Activated CD4-positive, alpha-beta T cell treated with anti-CD3 and anti-CD28 coated beads, Interleukin-2, amount 10 ng/mL, durations not matched to agents 7 days and 5 days (primary cell): ENCODE measurements around the gene LMNA. TPM values are rescaled to one million over a fixed set of nuclear protein-coding genes. Genes with fewer than 3 reads are reported as not detected.
A peak's percentile ranks its signal among the peaks of the same experiment; 100 is the strongest.

Experiments
- CTCF ChIA-PET: fragments of 350-600 bp; sonication (Branson Sonifier 250); formaldehyde crosslinking; loops from one replicate; lab custom pipeline; 2021; ENCODE audit warnings: antibody characterized with exemption; lab: Charles Lee
- POLR2A ChIA-PET: fragments of 350-600 bp; sonication (Branson Sonifier 250); formaldehyde crosslinking; loops from one replicate; lab custom pipeline; 2021; ENCODE audit warnings: antibody characterized with exemption; lab: Charles Lee
- DNase-seq: peaks from one replicate; pipeline ENCODE4 v3.0.0-alpha.2; 2020
- H3K27ac Mint-ChIP-seq: one replicate; pipeline ENCODE4 v1.8.0; 2021; ENCODE audit warnings: mild to moderate bottlenecking, moderate library complexity, mixed read lengths
- H3K27me3 Mint-ChIP-seq: one replicate; pipeline ENCODE4 v1.8.0; 2021; ENCODE audit warnings: mixed read lengths
- H3K36me3 Mint-ChIP-seq: one replicate; pipeline ENCODE4 v1.8.0; 2021; ENCODE audit warnings: low read depth, mixed read lengths
- H3K4me1 Mint-ChIP-seq: one replicate; pipeline ENCODE4 v1.8.0; 2021; ENCODE audit warnings: mixed read lengths
- H3K4me3 Mint-ChIP-seq: one replicate; pipeline ENCODE4 v1.8.0; 2021; ENCODE audit warnings: mild to moderate bottlenecking, moderate library complexity, mixed read lengths
- H3K9me3 Mint-ChIP-seq: one replicate; pipeline ENCODE4 v1.8.0; 2021; ENCODE audit warnings: mixed read lengths
- total RNA-seq, 2 experiments: library from RNA; stranded (reverse); gene quantifications; one replicate each; pipeline ENCODE4 v1.2.3, GENCODE V29; 2021

The LMNA gene
- total RNA-seq, 2 experiments from 2014 or later: 38.3 to 43.5 TPM

DNA sequence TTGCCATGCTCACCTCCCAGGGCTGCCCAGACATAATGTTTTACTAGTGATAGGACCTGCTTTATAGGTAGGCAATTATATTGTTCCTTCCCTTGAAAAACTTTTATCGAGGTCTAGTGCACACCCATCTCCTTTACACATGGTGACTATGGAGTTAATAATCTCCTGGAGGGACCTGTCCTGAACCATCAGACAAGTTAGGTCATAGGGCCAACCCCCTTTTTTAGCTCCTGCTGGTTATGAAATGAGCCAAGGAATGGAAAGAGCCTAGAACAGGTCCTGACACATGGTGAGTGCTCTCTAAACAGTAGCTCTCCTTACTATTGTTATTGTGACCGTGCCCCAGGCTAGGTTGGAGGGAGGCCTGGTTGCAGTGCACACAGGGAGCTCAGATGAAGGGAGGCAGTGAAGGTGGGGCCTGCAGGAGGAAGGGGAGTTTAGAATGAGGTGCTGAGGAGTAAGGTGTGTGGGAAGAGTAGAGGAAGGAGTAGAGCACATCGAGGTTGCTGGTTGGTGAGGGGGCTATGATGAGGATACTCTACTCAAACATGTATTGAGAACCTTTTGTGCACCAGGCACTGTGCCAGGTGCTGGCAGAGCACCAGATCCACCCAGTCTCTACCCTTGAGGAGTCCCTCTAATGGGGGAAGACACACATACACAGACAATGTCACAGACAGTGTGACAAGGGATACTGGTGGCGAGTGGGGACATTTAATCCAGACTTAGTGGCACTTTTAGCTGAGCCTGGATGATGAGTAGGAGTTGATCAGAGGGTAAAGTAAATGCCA, 14.1 kb upstream of the LMNA start:
- no peaks in the 10 kb centered on the region for H3K36me3 Mint-ChIP-seq
- H3K4me1 Mint-ChIP-seq: peaks cover 62% of the 10 kb centered on the region
- H3K27me3 Mint-ChIP-seq: peaks cover 12% of the 10 kb centered on the region
- H3K9me3 Mint-ChIP-seq: no peaks in the 10 kb centered on the region
- CTCF ChIA-PET: interaction anchor here (0.6 to 26.9 kb wide), 3 partner anchors 23 to 280 kb away, joined by 3 to 645 read pairs (median 4); partner anchors contain the start of gene LMNA
- no peak overlapping the region for H3K27ac Mint-ChIP-seq
- no peak overlapping the region for H3K4me3 Mint-ChIP-seq
- no peak for DNase-seq
- POLR2A ChIA-PET: no interaction called here

DNA sequence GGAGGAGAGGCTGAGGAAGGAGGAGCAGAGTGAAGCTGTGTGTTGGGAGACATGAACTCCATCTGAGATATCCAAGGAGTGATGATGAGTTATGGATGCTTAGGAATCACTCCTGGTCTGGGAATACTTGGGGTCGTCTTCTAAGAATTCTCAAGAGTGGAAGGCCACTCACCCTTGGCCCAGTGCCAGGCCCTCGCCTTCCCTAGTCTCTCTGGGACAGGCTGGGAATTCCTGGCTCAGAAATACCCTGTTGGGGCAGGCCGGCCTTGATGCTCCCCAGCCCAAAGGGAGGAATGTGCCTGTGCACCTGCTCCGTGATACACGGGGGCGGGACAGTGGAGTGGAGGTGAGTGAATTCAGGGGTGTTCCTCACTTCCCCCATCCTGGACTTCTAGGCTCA, 12.6 kb upstream of the LMNA start:
- Mint-ChIP-seq H3K4me3 (no peak overlapping the region), H3K4me1 (peaks cover 61% of the 10 kb centered on the region), H3K27ac (no peak overlapping the region), H3K9me3 (no peaks in the 10 kb centered on the region), H3K27me3 (peaks cover 15% of the 10 kb centered on the region), H3K36me3 (no peaks in the 10 kb centered on the region)
- CTCF ChIA-PET: interaction anchor here (1.1 to 26.9 kb wide), 3 partner anchors 12 to 40 kb away, joined by 4 to 645 read pairs (median 5); partner anchors contain the start of gene LMNA
- POLR2A ChIA-PET: no interaction called here
- DNase-seq: no peak

DNA sequence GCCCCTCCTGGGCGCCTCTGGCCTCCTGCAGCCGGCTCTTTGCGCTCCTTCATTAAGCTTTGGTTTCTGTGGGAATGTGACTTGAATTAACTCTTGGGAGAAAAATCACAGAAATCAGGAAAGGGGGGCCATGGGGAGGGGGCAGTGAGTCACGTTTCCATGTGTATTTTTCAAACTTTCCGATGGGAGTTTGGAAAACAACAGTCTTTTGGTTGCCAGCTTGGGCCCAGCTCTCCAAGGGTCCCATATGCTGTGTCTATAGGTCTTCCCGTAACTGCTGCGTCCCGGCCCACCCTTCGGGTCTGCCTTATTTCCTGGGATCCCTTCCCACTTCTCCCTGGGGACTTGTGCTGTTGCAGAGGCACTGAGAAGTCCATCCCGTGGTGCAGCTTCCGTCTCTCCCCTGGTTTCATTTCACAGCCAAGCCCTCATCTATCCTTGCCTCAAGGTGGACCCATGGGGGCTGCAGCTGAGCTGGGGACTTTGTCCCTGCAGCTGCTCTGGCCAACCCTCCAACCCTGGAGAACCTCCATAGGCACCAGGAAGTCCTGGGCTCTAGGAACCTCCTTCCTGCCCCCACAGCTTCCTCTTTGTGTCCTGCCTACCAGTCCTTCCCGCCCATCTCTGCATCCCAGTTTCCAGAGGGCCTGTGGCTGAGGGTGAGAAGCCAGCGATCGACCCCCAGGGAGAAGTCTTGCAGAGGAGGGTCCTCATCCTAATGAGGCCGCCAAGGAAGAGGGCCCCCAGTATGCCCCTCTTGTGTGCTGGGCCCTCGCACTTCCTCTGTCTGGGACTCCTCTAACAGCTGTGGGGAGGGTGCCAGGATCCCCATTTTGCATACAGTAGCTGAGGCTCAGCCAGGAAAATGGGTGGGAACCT, 11.6 kb upstream of the LMNA start:
- Mint-ChIP-seq H3K4me1 (peaks cover 52% of the 10 kb centered on the region), H3K9me3 (no peaks in the 10 kb centered on the region), H3K4me3 (no peak overlapping the region), H3K27me3 (peaks cover 15% of the 10 kb centered on the region), H3K27ac (no peak overlapping the region), H3K36me3 (no peaks in the 10 kb centered on the region)
- POLR2A ChIA-PET: no interaction called here
- no peak for DNase-seq
- CTCF ChIA-PET: interaction anchor here (0.9 to 26.9 kb wide), 4 partner anchors 12 to 43 kb away, joined by 3 to 645 read pairs (median 4); partner anchors contain the start of gene LMNA

DNA sequence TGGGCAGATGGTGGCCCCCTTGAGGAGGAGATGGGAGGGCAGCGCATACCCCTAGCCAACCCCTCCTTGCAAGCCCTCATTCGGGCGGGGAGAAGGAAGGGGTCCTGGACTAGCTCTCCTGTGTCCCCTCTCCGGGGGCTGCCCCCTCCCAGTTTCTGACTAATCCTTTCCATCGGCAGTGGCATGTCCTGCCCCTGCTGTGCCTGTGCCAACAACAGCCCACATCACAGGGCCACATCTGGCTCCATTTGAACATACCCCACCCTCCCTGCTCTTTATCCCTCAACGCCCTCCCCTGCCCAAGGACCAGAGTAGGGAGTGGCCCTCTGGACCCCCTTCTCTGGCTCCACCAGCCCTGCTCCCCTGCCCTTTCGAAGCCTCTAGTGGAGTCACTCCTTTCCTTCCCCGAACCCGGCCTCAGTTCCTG, 11.0 kb upstream of the LMNA start:
- POLR2A ChIA-PET: no interaction called here
- Mint-ChIP-seq H3K27ac (peak overlapping the region; percentile 10), H3K4me3 (no peak overlapping the region)

DNA sequence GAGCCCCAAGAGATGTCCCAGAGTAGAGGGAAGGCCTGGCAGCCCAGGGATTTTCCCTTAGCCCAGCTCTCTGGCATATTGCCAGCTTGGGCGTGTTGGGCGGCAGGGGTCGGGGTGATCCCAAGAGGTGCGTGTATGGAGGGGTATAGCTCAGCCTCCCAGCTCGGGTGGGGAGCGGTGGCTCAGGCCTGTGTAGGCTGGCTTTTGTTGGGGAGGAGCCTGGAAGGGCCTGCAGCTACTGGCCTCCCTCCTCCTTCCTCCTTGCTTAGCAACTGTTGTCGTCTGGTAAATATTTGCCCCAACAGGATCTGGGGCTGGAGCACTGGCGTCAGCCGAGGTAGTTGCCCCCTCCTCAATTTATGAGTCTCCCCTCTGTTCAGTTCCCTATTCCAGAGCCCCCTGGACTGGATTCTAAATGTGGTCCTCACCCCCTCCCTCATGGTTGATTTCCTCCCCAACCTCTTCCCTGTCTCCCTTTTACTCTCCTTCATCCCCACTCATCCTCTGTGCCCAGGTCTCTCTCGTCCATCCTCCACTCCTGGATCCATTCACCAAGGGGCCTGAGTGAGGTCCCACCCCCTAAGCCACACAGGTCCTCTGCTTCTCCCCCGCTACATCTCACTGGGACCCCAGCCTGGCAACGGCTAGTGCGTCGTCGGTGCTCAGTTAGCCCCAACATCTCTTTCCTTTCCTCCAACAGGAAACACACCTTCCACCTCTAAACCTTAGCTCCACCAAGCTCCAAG, 10.3 kb upstream of the LMNA start:
- no peak overlapping the region for H3K4me3 Mint-ChIP-seq
- H3K27me3 Mint-ChIP-seq: peaks cover 15% of the 10 kb centered on the region
- H3K4me1 Mint-ChIP-seq: peaks cover 45% of the 10 kb centered on the region
- H3K27ac Mint-ChIP-seq: peak overlapping the region; percentile 15
- POLR2A ChIA-PET: interaction anchor here (0.9 kb wide), 1 partner anchor 9 kb away, joined by 3 read pairs; no protein-coding TSS in a partner anchor
- peak; percentile 37 for DNase-seq
- H3K9me3 Mint-ChIP-seq: no peaks in the 10 kb centered on the region
- H3K36me3 Mint-ChIP-seq: no peaks in the 10 kb centered on the region
- CTCF ChIA-PET: interaction anchor here (0.9 to 26.9 kb wide), 4 partner anchors 8 to 41 kb away, joined by 3 to 645 read pairs (median 15); partner anchors contain the start of gene LMNA

More for the DNA sequence above, 11.0 kb upstream of the LMNA start:
- peaks cover 46% of the 10 kb centered on the region for H3K4me1 Mint-ChIP-seq
- DNase-seq: no peak
- no peaks in the 10 kb centered on the region for H3K36me3 Mint-ChIP-seq
- CTCF ChIA-PET: interaction anchor here (0.9 to 26.9 kb wide), 4 partner anchors 12 to 42 kb away, joined by 3 to 645 read pairs (median 4); partner anchors contain the start of gene LMNA
- peaks cover 15% of the 10 kb centered on the region for H3K27me3 Mint-ChIP-seq
- H3K9me3 Mint-ChIP-seq: no peaks in the 10 kb centered on the region

DNA sequence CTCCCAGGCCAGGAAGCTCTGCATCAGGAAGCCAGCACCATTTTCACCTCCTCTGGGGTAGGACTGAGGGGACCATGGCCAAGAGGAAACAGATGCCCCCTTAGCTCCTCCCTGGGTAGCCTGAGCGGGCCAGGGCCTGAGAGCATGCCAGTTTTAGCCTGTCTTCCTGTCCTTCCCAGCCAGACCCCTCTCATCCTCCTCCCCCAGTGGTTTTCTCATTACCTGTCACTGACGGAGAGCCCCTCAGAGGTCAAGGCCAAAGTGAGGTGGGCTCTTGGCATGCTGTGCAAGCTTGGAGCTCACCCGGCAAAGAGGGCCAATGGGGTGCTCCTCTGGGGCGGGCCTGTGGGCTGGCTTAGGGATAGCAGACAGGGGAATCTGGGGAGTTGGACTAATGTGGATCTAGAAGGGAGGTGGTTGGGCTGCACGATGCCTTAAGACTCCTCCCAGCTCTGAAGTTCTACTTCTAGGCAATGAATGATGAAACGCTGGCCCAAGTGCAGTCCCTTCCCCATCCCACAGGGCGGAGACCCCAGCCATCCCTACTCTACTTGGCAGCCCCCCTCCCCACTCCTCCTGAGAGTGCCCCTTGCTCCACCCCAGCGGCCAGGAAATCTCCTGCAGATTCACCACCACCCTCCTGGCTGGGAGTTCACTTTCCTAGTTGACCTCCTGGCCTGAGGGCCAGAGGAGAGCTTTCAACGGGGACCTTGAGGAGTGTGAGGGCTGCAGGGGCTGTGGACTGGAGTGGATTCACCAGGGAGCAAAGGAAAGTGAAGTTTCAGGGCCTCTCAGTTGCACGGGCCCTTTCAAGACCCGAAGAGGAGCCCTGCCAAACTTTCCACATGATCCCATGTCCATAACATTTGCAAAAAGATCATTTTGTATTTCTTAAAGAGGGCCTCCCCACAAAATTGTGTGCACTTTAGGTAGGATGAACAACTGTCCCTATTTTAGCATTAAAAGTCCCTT, 9.4 kb upstream of the LMNA start:
- no peak for DNase-seq
- peak overlapping the region; percentile 51 for H3K4me3 Mint-ChIP-seq
- H3K27me3 Mint-ChIP-seq: peaks cover 11% of the 10 kb centered on the region
- CTCF ChIA-PET: interaction anchor here (0.5 to 26.9 kb wide), 5 partner anchors 9 to 179 kb away, joined by 3 to 645 read pairs (median 5); partner anchors contain the start of gene LMNA
- peak overlapping the region; percentile 78 for H3K27ac Mint-ChIP-seq
- POLR2A ChIA-PET: interaction anchor here (0.9 kb wide), 1 partner anchor 10 kb away, joined by 3 read pairs; no protein-coding TSS in a partner anchor
- H3K4me1 Mint-ChIP-seq: peaks cover 45% of the 10 kb centered on the region
- no peaks in the 10 kb centered on the region for H3K9me3 Mint-ChIP-seq
- H3K36me3 Mint-ChIP-seq: no peaks in the 10 kb centered on the region

DNA sequence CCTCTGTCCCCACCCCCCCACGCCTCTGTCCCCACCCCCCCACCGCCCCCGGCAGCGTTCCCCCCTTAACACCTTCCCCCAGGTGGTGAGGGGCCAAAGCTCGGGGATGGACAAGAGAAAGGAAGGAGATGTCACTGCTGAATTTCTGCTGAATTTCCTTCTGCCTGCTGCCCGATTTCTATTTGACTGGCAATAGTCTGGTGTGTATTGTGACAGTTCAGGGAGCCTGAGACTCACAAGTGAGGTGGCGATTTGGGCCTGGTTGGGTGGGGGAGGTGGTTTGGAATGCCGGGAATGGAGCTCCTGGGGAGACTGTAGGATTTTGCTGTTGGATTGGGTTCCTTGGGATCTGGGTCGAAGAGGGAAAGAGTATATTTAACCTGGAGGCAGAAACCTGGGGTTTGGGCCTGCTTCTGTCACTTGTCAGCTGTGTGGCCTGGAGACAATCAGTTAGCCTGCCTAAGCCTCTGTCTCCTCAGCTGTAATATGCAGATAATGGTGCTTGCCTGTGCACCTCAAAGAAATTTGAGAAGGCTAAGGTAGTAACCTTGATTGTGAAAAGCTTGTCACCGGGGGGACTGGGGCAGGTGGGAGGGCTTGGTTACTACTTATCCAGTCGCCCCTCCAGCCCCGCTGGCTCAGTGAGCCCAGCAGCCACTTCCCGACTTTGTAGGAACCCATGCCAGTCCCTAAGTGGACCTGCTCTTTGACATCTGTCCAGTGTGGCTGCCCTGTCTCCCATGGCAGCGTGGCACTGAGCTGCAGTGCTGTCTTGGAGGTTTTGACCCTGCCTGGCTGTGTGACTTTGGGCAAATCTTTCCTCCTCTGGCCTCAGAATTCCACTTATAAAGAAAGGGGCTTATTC, 7.7 kb upstream of the LMNA start:
- peaks cover 35% of the 10 kb centered on the region for H3K4me1 Mint-ChIP-seq
- peaks cover 8% of the 10 kb centered on the region for H3K27me3 Mint-ChIP-seq
- H3K27ac Mint-ChIP-seq: peak overlapping the region; percentile 78
- peak overlapping the region; percentile 1 for H3K4me3 Mint-ChIP-seq
- no peak for DNase-seq
- ChIA-PET POLR2A (no interaction called here), CTCF (interaction anchor here (0.6 to 26.9 kb wide), 10 partner anchors 8 to 1502 kb away, joined by 3 to 645 read pairs (median 4); partner anchors contain the start of gene LMNA)
- H3K9me3 Mint-ChIP-seq: no peaks in the 10 kb centered on the region
- no peaks in the 10 kb centered on the region for H3K36me3 Mint-ChIP-seq

DNA sequence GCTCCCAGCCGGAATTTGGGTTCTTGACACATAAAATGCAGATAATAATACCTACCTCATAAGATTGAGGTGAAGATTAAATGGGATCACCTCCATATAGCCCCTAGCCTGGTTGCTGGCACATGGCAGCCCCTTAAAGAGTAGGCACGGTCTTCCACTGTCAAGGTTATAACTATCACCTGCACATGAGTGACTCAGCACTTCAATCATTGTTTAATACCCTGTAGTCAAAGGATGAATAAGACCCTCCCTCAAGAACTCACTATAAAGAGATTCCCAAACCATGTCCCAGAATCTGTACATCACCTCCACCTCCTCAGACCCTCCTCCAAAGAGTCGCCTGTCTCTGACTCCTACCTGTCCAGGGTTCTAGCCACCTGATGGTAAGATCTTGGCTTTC, 6.5 kb upstream of the LMNA start:
- DNase-seq: no peak
- H3K27me3 Mint-ChIP-seq: peaks cover 19% of the 10 kb centered on the region
- no peak overlapping the region for H3K4me3 Mint-ChIP-seq
- ChIA-PET CTCF (interaction anchor here (0.7 to 26.9 kb wide), 2 partner anchors 16 to 95 kb away, joined by 3 to 645 read pairs; partner anchors contain the start of gene LMNA), POLR2A (interaction anchor here (0.7 kb wide), 1 partner anchor 19 kb away, joined by 3 read pairs; no protein-coding TSS in a partner anchor)
- no peaks in the 10 kb centered on the region for H3K9me3 Mint-ChIP-seq
- H3K4me1 Mint-ChIP-seq: peaks cover 32% of the 10 kb centered on the region
- H3K36me3 Mint-ChIP-seq: no peaks in the 10 kb centered on the region
- no peak overlapping the region for H3K27ac Mint-ChIP-seq

DNA sequence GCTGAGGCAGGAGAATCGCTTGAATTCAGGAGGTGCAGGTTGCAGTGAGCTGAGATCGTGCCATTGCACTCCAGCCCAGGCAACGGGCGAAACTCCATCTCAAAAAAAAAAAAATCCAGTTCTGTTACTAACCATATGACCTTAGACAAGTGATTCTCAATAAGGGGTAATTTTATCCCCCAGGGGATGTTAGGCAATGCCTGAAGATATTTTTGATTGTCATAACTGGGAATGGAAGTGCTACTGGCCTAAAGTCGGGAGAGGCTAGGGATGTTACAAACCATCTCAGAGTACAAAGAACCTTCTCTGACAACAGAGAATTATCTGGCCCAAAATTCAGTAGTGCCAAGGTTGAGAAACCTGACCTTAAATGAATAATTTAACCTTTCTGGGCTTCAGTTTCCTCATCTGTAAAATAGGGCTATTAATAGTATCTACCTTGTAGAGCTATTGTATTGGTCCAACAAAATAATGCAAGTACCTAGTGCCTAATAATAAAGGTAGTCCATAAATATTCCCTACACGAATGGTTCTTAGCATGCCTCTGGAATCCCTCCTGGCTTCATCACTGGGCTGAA, 5.8 kb upstream of the LMNA start:
- H3K4me1 Mint-ChIP-seq: peaks cover 29% of the 10 kb centered on the region

DNA sequence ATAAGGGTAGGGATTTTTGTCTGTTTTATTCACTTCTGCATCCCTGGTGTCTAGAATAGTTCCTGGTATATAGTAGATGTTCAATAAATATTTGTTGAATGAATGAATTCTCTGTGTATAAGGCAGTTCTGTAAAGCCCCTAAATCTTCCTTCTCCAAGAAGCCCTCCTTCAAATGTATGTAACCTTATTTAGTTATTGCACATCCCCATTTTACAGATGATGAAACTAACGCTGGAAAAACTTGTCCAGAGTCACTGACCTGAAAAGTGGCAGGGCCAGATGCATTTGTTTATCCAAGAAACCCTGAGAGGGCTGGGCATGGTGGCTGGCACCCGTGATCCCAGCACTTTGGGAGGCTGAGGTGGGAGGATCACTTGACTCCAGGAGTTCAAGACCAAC, 4.3 kb upstream of the LMNA start:
- Mint-ChIP-seq H3K4me3 (no peak overlapping the region), H3K9me3 (no peaks in the 10 kb centered on the region), H3K27ac (no peak overlapping the region), H3K27me3 (peaks cover 39% of the 10 kb centered on the region), H3K36me3 (no peaks in the 10 kb centered on the region), H3K4me1 (peaks cover 31% of the 10 kb centered on the region)
- ChIA-PET CTCF (interaction anchor here (1.2 to 26.9 kb wide), 3 partner anchors 11 to 65 kb away, joined by 3 to 645 read pairs (median 4); partner anchors contain the start of gene LMNA), POLR2A (no interaction called here)
- no peak for DNase-seq

More for the DNA sequence above, 5.8 kb upstream of the LMNA start:
- Mint-ChIP-seq H3K27me3 (peaks cover 26% of the 10 kb centered on the region), H3K36me3 (no peaks in the 10 kb centered on the region), H3K9me3 (no peaks in the 10 kb centered on the region), H3K4me3 (no peak overlapping the region), H3K27ac (no peak overlapping the region)
- CTCF ChIA-PET: interaction anchor here (1.3 to 26.9 kb wide), 2 partner anchors 15 to 63 kb away, joined by 3 to 645 read pairs; partner anchors contain the start of gene LMNA
- DNase-seq: no peak
- POLR2A ChIA-PET: interaction anchor here (0.7 kb wide), 1 partner anchor 19 kb away, joined by 3 read pairs; no protein-coding TSS in a partner anchor
